Activated CD8-positive, alpha-beta T cell treated with anti-CD3 and anti-CD28 coated beads for 36 hours (primary cell): ENCODE measurements around the gene ZPBP2. TPM values are rescaled to one million over a fixed set of nuclear protein-coding genes. Genes with fewer than 3 reads are reported as not detected.
"Not testable (repeated sequence)": the region's sequence is repeated elsewhere in the genome, so short reads cannot be mapped to it uniquely, and the experiment has no call there.

Experiments used
- ATAC-seq: fragments of 200-7000 bp; cut with Tn5 transposase; one replicate; pipeline ENCODE4 v1.10.0; 2021; ENCODE audit warnings: mild to moderate bottlenecking, moderate library complexity
- CTCF ChIA-PET: fragments of 350-600 bp; sonication (Branson Sonifier 250); formaldehyde crosslinking; loops from one replicate; lab custom pipeline; 2021; ENCODE audit warnings: antibody characterized with exemption; lab: Charles Lee
- POLR2A ChIA-PET: fragments of 350-600 bp; sonication (Branson Sonifier 250); formaldehyde crosslinking; loops from one replicate; lab custom pipeline; 2021; ENCODE audit warnings: antibody characterized with exemption; lab: Charles Lee
- DNase-seq: peaks from one replicate; pipeline ENCODE4 v3.0.0-alpha.2; 2020
- H3K27ac Mint-ChIP-seq: one replicate; pipeline ENCODE4 v1.8.0; 2021; ENCODE audit warnings: mild to moderate bottlenecking, mixed read lengths
- H3K27me3 Mint-ChIP-seq: one replicate; pipeline ENCODE4 v1.8.0; 2021; ENCODE audit warnings: mixed read lengths
- H3K36me3 Mint-ChIP-seq: one replicate; pipeline ENCODE4 v1.8.0; 2021; ENCODE audit warnings: low read depth, mixed read lengths
- H3K4me1 Mint-ChIP-seq: one replicate; pipeline ENCODE4 v1.8.0; 2021; ENCODE audit warnings: low read depth, mixed read lengths
- H3K4me3 Mint-ChIP-seq: one replicate; pipeline ENCODE4 v1.8.0; 2021; ENCODE audit warnings: mild to moderate bottlenecking, moderate library complexity, mixed read lengths
- H3K9me3 Mint-ChIP-seq: one replicate; pipeline ENCODE4 v1.8.0; 2021; ENCODE audit warnings: mixed read lengths
- intact Hi-C: fragments of 100-400 bp; cut with micrococcal nuclease; formaldehyde crosslinking; loops from one replicate; pipeline ENCODE4 v1.10.0; 2022
- total RNA-seq, 2 experiments: library from RNA; stranded (reverse); gene quantifications; one replicate each; pipeline ENCODE4 v1.2.3, GENCODE V29; 2021
- TF ChIP-seq, protein P1 (sequence below): fragments of 200-600 bp; IDR thresholded peaks from one replicate; pipeline ENCODE4 v1.8.0; 2022; ENCODE audit warnings: antibody characterized with exemption, mild to moderate bottlenecking

Gene ZPBP2
- total RNA-seq, 2 experiments from 2014 or later, result not detected

GRCh38 chr17:39898088-39898487 is 30.1 kb downstream of the ZPBP2 start:
- Mint-ChIP-seq H3K4me1 (peaks cover 14% of the 10 kb centered on the region), H3K36me3 (peaks cover 5% of the 10 kb centered on the region), H3K9me3 (no peaks in the 10 kb centered on the region), H3K27me3 (no peaks in the 10 kb centered on the region), H3K4me3 (no peak overlapping the region), H3K27ac (no peak overlapping the region)
- no peak for ATAC-seq
- intact Hi-C loops, result no loop called here
- TF ChIP-seq, protein P1, sequence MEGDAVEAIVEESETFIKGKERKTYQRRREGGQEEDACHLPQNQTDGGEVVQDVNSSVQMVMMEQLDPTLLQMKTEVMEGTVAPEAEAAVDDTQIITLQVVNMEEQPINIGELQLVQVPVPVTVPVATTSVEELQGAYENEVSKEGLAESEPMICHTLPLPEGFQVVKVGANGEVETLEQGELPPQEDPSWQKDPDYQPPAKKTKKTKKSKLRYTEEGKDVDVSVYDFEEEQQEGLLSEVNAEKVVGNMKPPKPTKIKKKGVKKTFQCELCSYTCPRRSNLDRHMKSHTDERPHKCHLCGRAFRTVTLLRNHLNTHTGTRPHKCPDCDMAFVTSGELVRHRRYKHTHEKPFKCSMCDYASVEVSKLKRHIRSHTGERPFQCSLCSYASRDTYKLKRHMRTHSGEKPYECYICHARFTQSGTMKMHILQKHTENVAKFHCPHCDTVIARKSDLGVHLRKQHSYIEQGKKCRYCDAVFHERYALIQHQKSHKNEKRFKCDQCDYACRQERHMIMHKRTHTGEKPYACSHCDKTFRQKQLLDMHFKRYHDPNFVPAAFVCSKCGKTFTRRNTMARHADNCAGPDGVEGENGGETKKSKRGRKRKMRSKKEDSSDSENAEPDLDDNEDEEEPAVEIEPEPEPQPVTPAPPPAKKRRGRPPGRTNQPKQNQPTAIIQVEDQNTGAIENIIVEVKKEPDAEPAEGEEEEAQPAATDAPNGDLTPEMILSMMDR, result no peak
- ChIA-PET CTCF (no interaction called here), POLR2A (no interaction called here)
- DNase-seq, result no peak

DNA sequence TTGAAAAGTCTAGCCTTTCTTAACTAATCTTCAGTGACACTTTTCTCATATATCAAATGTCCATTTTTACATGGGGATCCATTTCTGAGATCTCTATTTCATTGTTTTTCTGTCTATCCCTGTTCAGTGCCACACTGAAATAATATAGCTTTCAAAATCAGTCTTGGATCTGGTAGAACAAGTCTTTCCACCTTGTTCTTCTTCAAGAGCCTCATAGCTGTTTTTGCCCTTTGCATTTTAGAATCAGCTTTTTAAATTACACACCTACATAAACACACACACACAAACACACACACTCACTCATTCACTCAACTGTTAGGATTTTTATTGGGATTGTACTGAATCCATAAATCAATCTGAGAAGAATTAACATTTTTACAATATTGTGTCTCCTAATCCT is 31.2 kb downstream of the ZPBP2 start:
- Mint-ChIP-seq H3K27ac (no peak overlapping the region), H3K27me3 (no peaks in the 10 kb centered on the region), H3K36me3 (peaks cover 9% of the 10 kb centered on the region), H3K9me3 (no peaks in the 10 kb centered on the region), H3K4me3 (no peak overlapping the region), H3K4me1 (peaks cover 22% of the 10 kb centered on the region)
- CTCF ChIA-PET, result interaction anchor here (1.5 to 1.6 kb wide), 2 partner anchors 9 to 277 kb away, joined by 3 read pairs; no protein-coding TSS in a partner anchor
- DNase-seq, result no peak
- intact Hi-C loops, result no loop called here
- TF ChIP-seq, protein P1, result no peak
- ATAC-seq, result no peak
- POLR2A ChIA-PET, result no interaction called here

DNA sequence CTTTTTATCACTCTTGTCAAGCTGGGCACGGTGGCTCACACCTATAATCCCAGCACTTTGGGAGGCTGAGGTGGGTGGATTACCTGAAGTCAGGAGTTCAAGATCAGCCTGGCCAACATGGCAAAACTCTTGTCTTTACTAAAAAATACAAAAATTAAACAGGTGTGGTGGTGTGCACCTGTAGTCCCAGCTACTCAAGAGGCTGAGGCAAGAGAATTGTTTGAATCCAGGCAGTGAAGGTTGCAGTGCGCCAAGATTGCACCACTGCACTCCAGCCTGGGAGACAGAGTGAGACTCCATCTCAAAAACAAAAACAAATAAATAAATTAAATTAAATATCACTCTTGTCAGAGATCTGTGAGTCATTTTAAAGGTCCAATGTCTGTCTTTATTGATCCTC is 34.0 kb downstream of the ZPBP2 start:
- H3K9me3 Mint-ChIP-seq, intact Hi-C loops, H3K4me3 Mint-ChIP-seq, CTCF ChIA-PET, ATAC-seq, H3K27me3 Mint-ChIP-seq, H3K27ac Mint-ChIP-seq, DNase-seq: not testable (repeated sequence)
- peaks cover 23% of the 10 kb centered on the region for H3K4me1 Mint-ChIP-seq
- POLR2A ChIA-PET, result interaction anchor here (1.2 kb wide), 1 partner anchor 20 kb away, joined by 3 read pairs; no protein-coding TSS in a partner anchor
- H3K36me3 Mint-ChIP-seq, result peaks cover 17% of the 10 kb centered on the region

DNA sequence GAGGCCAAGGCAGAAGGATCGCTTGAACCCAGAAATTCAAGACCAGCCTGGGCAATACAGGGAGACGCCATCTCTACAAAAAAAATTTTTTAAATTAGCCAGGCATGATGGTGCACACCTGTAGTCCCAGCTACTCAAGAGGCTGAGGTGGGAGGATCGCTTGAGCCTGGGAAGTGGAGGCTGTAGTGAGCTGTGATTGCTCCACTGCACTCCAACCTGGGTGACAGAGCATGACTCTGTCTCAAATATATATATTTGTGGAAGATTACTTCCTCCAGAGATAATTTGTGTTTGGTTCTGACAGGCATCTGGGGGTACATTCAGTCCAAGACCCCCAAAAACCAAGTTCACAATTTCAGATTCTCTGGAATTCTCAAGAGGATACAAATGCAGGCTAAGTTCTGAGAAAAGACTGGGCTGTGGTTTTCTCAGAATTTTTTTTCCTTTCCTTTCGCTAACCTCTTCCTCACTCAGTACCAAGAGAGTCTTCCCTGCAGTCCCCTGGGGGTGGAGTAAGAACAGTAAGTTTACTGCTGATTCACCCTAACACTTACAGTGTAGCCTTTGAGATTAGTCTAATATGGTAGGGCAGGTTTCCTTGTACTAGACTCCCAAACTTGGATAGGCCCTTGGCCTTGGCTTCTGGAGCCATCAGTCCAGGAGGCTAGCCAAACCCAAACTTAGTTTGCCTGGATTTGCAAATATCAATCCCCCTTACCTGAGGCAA is 35.3 kb downstream of the ZPBP2 start:
- Mint-ChIP-seq H3K9me3 (no peaks in the 10 kb centered on the region), H3K27ac (peak overlapping the region; percentile 81), H3K4me1 (peaks cover 20% of the 10 kb centered on the region), H3K4me3 (no peak overlapping the region), H3K27me3 (no peaks in the 10 kb centered on the region), H3K36me3 (peaks cover 20% of the 10 kb centered on the region)
- intact Hi-C loops, result no loop called here
- DNase-seq (peak; percentile 43), ATAC-seq (peak; percentile 98)
- POLR2A ChIA-PET, result interaction anchor here (1.2 kb wide), 1 partner anchor 18 kb away, joined by 3 read pairs; no protein-coding TSS in a partner anchor
- CTCF ChIA-PET, result no interaction called here
- TF ChIP-seq, protein P1, result no peak

DNA sequence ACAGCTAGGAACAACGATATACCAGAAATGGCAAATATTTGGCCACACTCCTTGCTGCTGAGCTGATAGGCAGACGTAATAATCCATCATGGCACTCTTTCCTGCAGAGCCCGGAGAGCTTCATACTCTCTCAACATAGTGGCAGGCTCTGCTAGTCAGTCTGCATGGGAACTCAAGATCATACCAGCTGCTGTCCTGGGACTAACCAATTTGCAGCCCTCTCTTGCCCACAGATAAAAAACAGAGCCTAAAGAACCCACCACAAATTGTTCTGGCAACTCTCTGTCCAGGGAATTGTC is 36.9 kb downstream of the ZPBP2 start:
- TF ChIP-seq, protein P1, result no peak
- H3K27ac Mint-ChIP-seq, result no peak overlapping the region
- ChIA-PET POLR2A (interaction anchor here (0.9 to 1.5 kb wide), 2 partner anchors 9 to 54 kb away, joined by 3 to 6 read pairs; no protein-coding TSS in a partner anchor), CTCF (interaction anchor here (0.9 to 1.1 kb wide), 4 partner anchors 10 to 281 kb away, joined by 3 read pairs; no protein-coding TSS in a partner anchor)
- H3K36me3 Mint-ChIP-seq, result peaks cover 26% of the 10 kb centered on the region
- peaks cover 20% of the 10 kb centered on the region for H3K4me1 Mint-ChIP-seq
- no peak overlapping the region for H3K4me3 Mint-ChIP-seq
- ATAC-seq, result no peak
- intact Hi-C loops, result no loop called here
- H3K9me3 Mint-ChIP-seq, result no peaks in the 10 kb centered on the region
- no peaks in the 10 kb centered on the region for H3K27me3 Mint-ChIP-seq
- no peak for DNase-seq
